GM12878 (cell line): Measurements from ENCODE around the gene SPTBN2. TPM values are rescaled to one million over a fixed set of nuclear protein-coding genes. Genes with fewer than 3 reads are reported as not detected.

Experiments
- ATAC-seq: fragments of 200-7000 bp; cut with Tn5 transposase; 3 replicates; pipeline ENCODE4 v1.9.1; 2020; ENCODE audit warnings: mild to moderate bottlenecking, moderate library complexity
- BruUV-seq: library from RNA; stranded (reverse); fragments of 400-500 nt; replicated peaks from 2 replicates; lab custom pipeline; 2021; lab: Mats Ljungman, UMichigan
- CTCF ChIA-PET: fragments of 300-600 bp; sonication (Branson Sonifier 250); formaldehyde crosslinking; extraction: SDS; loops from one replicate; lab custom pipeline; 2021; ENCODE audit warnings: inconsistent platforms; lab: Yijun Ruan, JAX
- POLR2A ChIA-PET: fragments of 350-600 bp; formaldehyde crosslinking; extraction: SDS; loops from one replicate; lab custom pipeline; 2021; ENCODE audit warnings: inconsistent platforms; lab: Charles Lee
- RAD21 ChIA-PET: fragments of 300-600 bp; sonication (Branson Sonifier 250); formaldehyde crosslinking; loops from one replicate; lab custom pipeline; 2023; ENCODE audit warnings: antibody characterized with exemption; ENCODE audit not compliant: unreplicated experiment; lab: Charles Lee
- SMC1A ChIA-PET: fragments of 300-600 bp; sonication (Branson Sonifier 250); formaldehyde crosslinking; loops from one replicate; lab custom pipeline; 2023; ENCODE audit not compliant: unreplicated experiment, uncharacterized antibody; lab: Charles Lee
- DNase-seq: peaks from one replicate; pipeline ENCODE4 v3.0.0-alpha.2; 2011; ENCODE audit warnings: low read depth, low spot score
- FAIRE-seq: peaks from 3 replicates; lab custom pipeline; 2011; peaks lifted over from hg19 to GRCh38; lab: Jason Lieb, UNC
- H2AFZ ChIP-seq: 2 replicates; pipeline ENCODE4 v1.6.0; 2011; ENCODE audit warnings: low read depth, low read length, control low read depth; ENCODE audit not compliant: control insufficient read depth
- H3K27ac ChIP-seq: 2 replicates; pipeline ENCODE4 v1.5.1; 2011; ENCODE audit warnings: control low read depth; ENCODE audit not compliant: control insufficient read depth, insufficient read depth
- H3K27me3 ChIP-seq, 2 experiments: replicated peaks in 1 of 2; 2 replicates each; pipeline versions ENCODE4 v1.6.0 to v1.6.1; 2011; ENCODE audit warnings: low read length in 1 of 2; ENCODE audit not compliant: control insufficient read depth in 2 of 2, insufficient read depth in 2 of 2
- H3K36me3 ChIP-seq, 2 experiments: 2 replicates each; pipeline ENCODE4 v1.5.1; 2011; ENCODE audit warnings: low read length in 1 of 2; ENCODE audit not compliant: control insufficient read depth in 2 of 2, insufficient read depth in 2 of 2
- H3K4me1 ChIP-seq: 2 replicates; pipeline ENCODE4 v1.6.1; 2011; ENCODE audit warnings: mild to moderate bottlenecking, low read length, moderate library complexity, mixed read lengths; ENCODE audit not compliant: control insufficient read depth, insufficient read depth
- H3K4me2 ChIP-seq: 2 replicates; pipeline ENCODE4 v1.6.0; 2011; ENCODE audit warnings: control low read depth; ENCODE audit not compliant: control insufficient read depth, insufficient read depth
- H3K4me3 ChIP-seq: fragments of 200-600 bp; sonication (generic); 2 replicates; pipeline ENCODE4 v1.5.1; 2016
- H3K79me2 ChIP-seq: 2 replicates; pipeline ENCODE4 v1.6.0; 2011; ENCODE audit warnings: low read length; ENCODE audit not compliant: control insufficient read depth, insufficient read depth
- H3K9ac ChIP-seq: 2 replicates; pipeline ENCODE4 v1.8.0; 2011; ENCODE audit warnings: low read length, control low read depth, mixed read lengths; ENCODE audit not compliant: control insufficient read depth, insufficient read depth
- H3K9me3 ChIP-seq: replicated peaks from 3 replicates; pipeline ENCODE4 v1.5.1; 2011; ENCODE audit warnings: mild to moderate bottlenecking, low read length; ENCODE audit not compliant: control insufficient read depth, insufficient read depth
- H4K20me1 ChIP-seq: 2 replicates; pipeline ENCODE4 v1.6.0; 2011; ENCODE audit not compliant: control insufficient read depth, insufficient read depth
- CEBPB ChIP-seq, 2 experiments: fragments of 150-350 bp in 1 of 2; IDR thresholded peaks; 2 replicates each; pipeline ENCODE4 v1.6.1; 2012 to 2014; ENCODE audit warnings: low read depth in 2 of 2, low read length in 2 of 2, borderline replicate concordance in 1 of 2, inconsistent platforms in 1 of 2
- CEBPZ ChIP-seq: fragments of 150-350 bp; IDR thresholded peaks from 2 replicates; pipeline ENCODE4 v1.6.1; 2016; ENCODE audit warnings: low read depth, low read length
- E4F1 ChIP-seq: fragments of 450-650 bp; IDR thresholded peaks from 2 replicates; pipeline ENCODE4 v1.6.1; 2018; ENCODE audit warnings: borderline replicate concordance, mild to moderate bottlenecking; ENCODE audit not compliant: partially characterized antibody
- MEF2A ChIP-seq: IDR thresholded peaks from 2 replicates; pipeline ENCODE4 v1.6.1; 2011; ENCODE audit warnings: low read depth, mild to moderate bottlenecking, low read length, moderate library complexity; ENCODE audit not compliant: insufficient read depth
- MXI1 ChIP-seq: fragments of 150-350 bp; IDR thresholded peaks from 2 replicates; pipeline ENCODE4 v1.6.1; 2011; ENCODE audit warnings: low read depth, mild to moderate bottlenecking, inconsistent platforms, low read length, improper control_type of control experiment
- REST ChIP-seq: IDR thresholded peaks from 2 replicates; pipeline ENCODE4 v1.6.1; 2012; ENCODE audit warnings: mild to moderate bottlenecking, low read depth, low read length
- TBL1XR1 ChIP-seq: IDR thresholded peaks from 2 replicates; pipeline ENCODE4 v1.6.1; 2012; ENCODE audit warnings: low read depth, low read length, improper control_type of control experiment
- WRNIP1 ChIP-seq: IDR thresholded peaks from 2 replicates; pipeline ENCODE4 v1.6.1; 2011; ENCODE audit warnings: low read depth, low read length, improper control_type of control experiment, borderline replicate concordance
- WGBS: methylation state at CpG from one replicate; pipeline ENCODE4 v1.1.6; 2016; ENCODE audit warnings: low lambda C conversion rate; ENCODE audit not compliant: insufficient replicate concordance, insufficient coverage; ENCODE audit errors: missing lambda C conversion rate; 5-methylcytosine and 5-hydroxymethylcytosine counted together
- in situ Hi-C: fragments of 300-500 bp; cut with MboI; formaldehyde crosslinking; loops from 9 replicates; pipeline ENCODE4 v1.14.3; 2018; ENCODE audit warnings: mixed read lengths
- intact Hi-C: fragments of 100-400 bp; cut with micrococcal nuclease; formaldehyde crosslinking; loops from one replicate; pipeline ENCODE4 v1.14.2; 2022; ENCODE audit not compliant: unreplicated experiment
- polyA plus RNA-seq, 11 experiments: library from polyadenylated mRNA; depleted of rRNA in 4 of 11; unstranded in 6 of 11; stranded (reverse) in 5 of 11; fragments of >200 nt; fragmentation: Nextera tagmentation in 4 of 11; fragmentation: Illumina TruSeq in 1 of 11; extraction: Ambion mirVana in 4 of 11; extraction: Trizol in 1 of 11; gene quantifications; 1 replicate in 1 of 11; 2 replicates in 10 of 11; pipeline versions ENCODE4 v1.2.1 to v1.2.3, GENCODE V29; 2011 to 2016; ENCODE audit warnings: inconsistent platforms in 2 of 11, missing spikeins in 2 of 11, low read depth in 1 of 11
- total RNA-seq, 4 experiments: library from RNA; depleted of rRNA in 3 of 4; stranded (reverse); fragments of >200 nt in 3 of 4; fragmentation: Illumina TruSeq in 1 of 4; extraction: Trizol in 1 of 4; gene quantifications; 2 replicates each; pipeline versions ENCODE4 v1.2.1 to v1.2.3, GENCODE V29; 2013 to 2021
- TF ChIP-seq, protein P1 (sequence below): IDR thresholded peaks from 2 replicates; pipeline ENCODE4 v1.6.1; 2011; ENCODE audit warnings: low read depth, low read length, improper control_type of control experiment, borderline replicate concordance

SPTBN2 gene
- total and polyA plus RNA-seq, 10 of the 15 experiments (the other 5 are each of a cell fraction or from before 2014, with no cell fraction given) = 0.38 to 1.0 (median 0.69) TPM; not detected in 5

DNA sequence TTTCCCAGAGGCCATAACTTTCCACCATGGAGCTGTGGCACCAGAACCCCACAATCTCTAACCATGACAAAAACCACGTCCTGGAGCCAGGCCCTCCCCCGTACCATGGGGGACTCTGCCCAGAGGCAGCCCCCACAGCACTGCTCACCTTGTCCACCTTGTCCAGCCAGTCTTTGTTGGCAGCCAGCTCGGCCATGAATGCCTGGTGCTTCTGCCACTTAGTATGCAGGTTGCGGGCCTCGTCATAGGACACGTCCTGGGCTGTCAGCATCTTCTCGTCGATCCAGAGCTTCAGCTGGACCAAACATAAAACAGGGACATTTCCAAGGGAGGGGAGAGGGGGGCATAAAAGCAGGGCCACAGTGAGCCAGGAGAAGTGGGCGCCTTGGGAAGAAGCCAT is 30.5 kb downstream of the SPTBN2 start (continued):
- TF ChIP-seq REST = no peak

- H3K27ac ChIP-seq = no peak overlapping the region
- in situ Hi-C loops (no loop called here), intact Hi-C loops (no loop called here)
- H4K20me1 ChIP-seq = no peaks in the 10 kb centered on the region
- ChIA-PET POLR2A (no interaction called here), CTCF (interaction anchor here (1.0 to 5.8 kb wide), 2 partner anchors 12 to 135 kb away, joined by 4 to 67 read pairs; no protein-coding TSS in a partner anchor), SMC1A (no interaction called here), RAD21 (no interaction called here)
- no peaks in the 10 kb centered on the region for H3K36me3 ChIP-seq
- no peak for DNase-seq
- no peak overlapping the region for H3K4me2 ChIP-seq
- no peak overlapping the region for H3K4me3 ChIP-seq
- no peaks in the 10 kb centered on the region for H3K79me2 ChIP-seq
- H2AFZ ChIP-seq = no peak overlapping the region
- no peaks in the 10 kb centered on the region; a peak in 1 of 4 replicates for H3K27me3 ChIP-seq
- BruUV-seq = no TSS peak
- H3K9me3 ChIP-seq = no peaks in the 10 kb centered on the region
- TF ChIP-seq CEBPB (IDR thresholded peaks at IDR 0.05; ENCODE audit: borderline replicate concordance in 1 of 2, low read depth in 2 of 2, low read length in 2 of 2) (no peak), MXI1 (no peak), CEBPZ (no peak), TBL1XR1 (no peak), MEF2A (no peak), E4F1 (no peak), WRNIP1 (no peak)
- TF ChIP-seq, protein P1, sequence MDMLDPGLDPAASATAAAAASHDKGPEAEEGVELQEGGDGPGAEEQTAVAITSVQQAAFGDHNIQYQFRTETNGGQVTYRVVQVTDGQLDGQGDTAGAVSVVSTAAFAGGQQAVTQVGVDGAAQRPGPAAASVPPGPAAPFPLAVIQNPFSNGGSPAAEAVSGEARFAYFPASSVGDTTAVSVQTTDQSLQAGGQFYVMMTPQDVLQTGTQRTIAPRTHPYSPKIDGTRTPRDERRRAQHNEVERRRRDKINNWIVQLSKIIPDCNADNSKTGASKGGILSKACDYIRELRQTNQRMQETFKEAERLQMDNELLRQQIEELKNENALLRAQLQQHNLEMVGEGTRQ = no peak
- no peak for FAIRE-seq
- H3K9ac ChIP-seq = no peak overlapping the region
- WGBS = 51% methylated on average over 6 of the region's 6 CpGs
- no peak for ATAC-seq
- no peaks in the 10 kb centered on the region for H3K4me1 ChIP-seq
Observed at GRCh38 chr11:66697988-66698387, 31.0 kb downstream of the SPTBN2 start.
